K562 (cell line): ENCODE results near the gene KCTD6. TPM values are rescaled to one million over a fixed set of nuclear protein-coding genes. Genes with fewer than 3 reads are reported as not detected.

Source experiments
- ADNP ChIP-seq: fragments of 200-800 bp; sonication (Bioruptor generic); IDR thresholded peaks from 2 replicates; pipeline ENCODE4 v1.6.1; 2016; ENCODE audit warnings: missing genetic modification characterization, missing compliant biosample characterization
- ATF3 ChIP-seq, 2 experiments: fragments of 450-650 bp in 1 of 2; sonication (generic) in 1 of 2; formaldehyde crosslinking in 1 of 2; IDR thresholded peaks in 1 of 2; conservative IDR thresholded peaks in 1 of 2; 2 replicates each; pipeline versions ENCODE4 v1.6.1 to v1.8.1; 2016 to 2023; ENCODE audit warnings: mild to moderate bottlenecking in 2 of 2, moderate library complexity in 2 of 2, inconsistent platforms in 1 of 2, missing genetic modification reagents in 1 of 2
- CBFA2T2 ChIP-seq: fragments of 450-650 bp; conservative IDR thresholded peaks from 2 replicates; pipeline ENCODE4 v1.6.1; 2017; ENCODE audit warnings: mild to moderate bottlenecking
- CEBPB ChIP-seq: fragments of 450-650 bp; IDR thresholded peaks from 2 replicates; pipeline ENCODE4 v1.6.1; 2016; ENCODE audit warnings: missing genetic modification characterization, missing compliant biosample characterization
- DACH1 ChIP-seq: fragments of 450-650 bp; IDR thresholded peaks from 2 replicates; pipeline ENCODE4 v1.6.1; 2018; ENCODE audit not compliant: partially characterized antibody
- DPF2 ChIP-seq: fragments of 450-650 bp; IDR thresholded peaks from 2 replicates; pipeline ENCODE4 v1.6.1; 2016
- ETS2 ChIP-seq: IDR thresholded peaks from 2 replicates; pipeline ENCODE4 v1.6.1; 2016; ENCODE audit warnings: borderline replicate concordance, missing genetic modification characterization, mild to moderate bottlenecking, moderate library complexity, missing compliant biosample characterization; ENCODE audit not compliant: poor library complexity, severe bottlenecking
- FOXK2 ChIP-seq, 2 experiments: fragments of 450-650 bp; IDR thresholded peaks in 1 of 2; conservative IDR thresholded peaks in 1 of 2; 2 replicates each; pipeline ENCODE4 v1.6.1; 2016; ENCODE audit warnings: low read depth in 2 of 2, mild to moderate bottlenecking in 1 of 2
- HDAC2 ChIP-seq: fragments of 450-650 bp; IDR thresholded peaks from 2 replicates; pipeline ENCODE4 v1.6.1; 2016; ENCODE audit warnings: mild to moderate bottlenecking
- MEIS2 ChIP-seq: fragments of 450-650 bp; IDR thresholded peaks from 2 replicates; pipeline ENCODE4 v1.6.1; 2014; ENCODE audit warnings: mild to moderate bottlenecking; ENCODE audit not compliant: partially characterized antibody
- PBX2 ChIP-seq, 2 experiments: IDR thresholded peaks in 1 of 2; conservative IDR thresholded peaks in 1 of 2; 2 replicates each; pipeline ENCODE4 v1.6.1; 2016; ENCODE audit warnings: low read depth in 2 of 2, mild to moderate bottlenecking in 1 of 2, missing compliant biosample characterization in 1 of 2, missing genetic modification characterization in 1 of 2, moderate library complexity in 1 of 2
- PKNOX1 ChIP-seq: fragments of 450-650 bp; IDR thresholded peaks from 2 replicates; pipeline ENCODE4 v1.6.1; 2016
- SMARCE1 ChIP-seq: fragments of 450-650 bp; IDR thresholded peaks from 2 replicates; pipeline ENCODE4 v1.7.1; 2016; ENCODE audit warnings: mild to moderate bottlenecking
- SREBF2 ChIP-seq: sonication (generic); formaldehyde crosslinking; IDR thresholded peaks from 2 replicates; pipeline ENCODE4 v1.4.0; 2020; ENCODE audit warnings: mild to moderate bottlenecking, missing genetic modification reagents
- TFAM ChIP-seq: fragments of 250-450 bp; sonication (Bioruptor Pico); conservative IDR thresholded peaks from 2 replicates; pipeline ENCODE4 v1.5.0; 2021; ENCODE audit warnings: mild to moderate bottlenecking, moderate library complexity
- YY1 ChIP-seq, 3 experiments: IDR thresholded peaks; 2 replicates each; pipeline ENCODE4 v1.6.1; 2011; ENCODE audit warnings: low read length in 2 of 3, mild to moderate bottlenecking in 2 of 3, moderate library complexity in 2 of 3, borderline replicate concordance in 1 of 3, control low read depth in 1 of 3, low read depth in 1 of 3; ENCODE audit not compliant: insufficient read depth in 3 of 3, insufficient replicate concordance in 2 of 3, control insufficient read depth in 1 of 3, insufficient read length in 1 of 3; ENCODE audit errors: extremely low read depth in 1 of 3
- ZNF354B ChIP-seq: fragments of 250-450 bp; sonication (Bioruptor Pico); IDR thresholded peaks from 2 replicates; pipeline ENCODE4 v1.4.0; 2020
- polyA plus RNA-seq, 8 experiments: library from polyadenylated mRNA; depleted of rRNA in 4 of 8; stranded (reverse) in 5 of 8; unstranded in 3 of 8; fragments of >200 nt; fragmentation: Nextera tagmentation in 2 of 8; fragmentation: Illumina TruSeq in 1 of 8; extraction: Ambion mirVana in 2 of 8; extraction: Trizol in 1 of 8; gene quantifications; 2 replicates each; pipeline versions ENCODE4 v1.2.1 to v1.2.3, GENCODE V29; 2011 to 2014; ENCODE audit warnings: inconsistent platforms in 1 of 8, missing spikeins in 1 of 8
- total RNA-seq, 7 experiments: library from RNA; depleted of rRNA in 6 of 7; stranded (reverse); fragments of >200 nt in 6 of 7; fragmentation: Illumina TruSeq in 2 of 7; extraction: Trizol in 2 of 7; gene quantifications; 2 replicates each; pipeline versions ENCODE4 v1.2.1 to v1.2.3, GENCODE V29; 2011 to 2021; ENCODE audit warnings: low replicate concordance in 1 of 7
- TF ChIP-seq, protein P1 (sequence below): fragments of 450-650 bp; IDR thresholded peaks from 2 replicates; pipeline ENCODE4 v1.6.1; 2016; ENCODE audit warnings: missing biosample characterization, missing genetic modification characterization
- TF ChIP-seq, protein P2 (sequence below): fragments of 450-650 bp; formaldehyde crosslinking; IDR thresholded peaks from 2 replicates; pipeline ENCODE4 v1.4.0; 2022; ENCODE audit warnings: missing genetic modification characterization

The KCTD6 gene
- total and polyA plus RNA-seq, 9 of the 15 experiments (the other 6 are each of a cell fraction or from before 2014, with no cell fraction given), result 2.1 to 5.9 (median 4.5) TPM

DNA sequence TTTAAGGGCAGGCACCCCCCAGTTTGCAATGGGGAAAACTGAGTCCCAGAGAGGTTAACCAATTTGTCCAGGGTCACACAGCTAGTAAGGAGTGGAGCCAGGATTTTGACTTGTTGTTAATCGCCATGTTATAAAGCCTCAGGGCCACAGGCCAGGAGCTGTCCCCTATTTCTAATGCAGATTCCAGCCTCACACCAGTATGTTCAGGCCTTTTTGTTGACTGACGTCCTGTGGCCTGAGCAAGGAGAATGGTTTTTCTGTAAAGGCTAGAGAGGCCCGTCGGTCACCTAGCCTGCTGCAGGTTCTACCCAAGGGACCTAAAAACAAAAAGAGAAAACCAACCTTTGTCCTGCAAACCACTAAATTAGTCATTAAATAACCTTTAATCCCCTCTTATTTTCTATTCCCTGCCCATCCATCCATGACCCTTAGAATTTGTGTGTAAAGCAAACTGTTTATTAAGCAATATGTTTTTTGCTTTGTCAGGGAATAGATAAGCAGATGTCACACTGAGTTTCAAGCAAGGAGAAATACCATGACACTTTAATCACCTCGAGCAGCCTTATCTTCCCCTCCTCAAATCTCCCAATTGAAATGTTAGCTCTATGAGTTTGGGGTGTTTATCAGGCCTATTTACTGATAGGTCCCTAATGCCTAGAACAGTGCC, 31.0 kb downstream of the KCTD6 start (continued):
- TF ChIP-seq PBX2 (CRISPR knock-in tag; IDR thresholded peaks at IDR 0.05; ENCODE audit: low read depth) (no peak), PBX2 (tag; conservative IDR thresholded peaks at IDR 0.05; ENCODE audit: low read depth) (peak; percentile 37), DPF2 (peak; percentile 79), CEBPB (peak; percentile 85), SMARCE1 (0 out of 2 replicates have a peak, but pooled peaks have one; percentile 38), SREBF2 (CRISPR knock-in tag) (no peak), ZNF354B (no peak), TFAM (CRISPR knock-in tag) (no peak), YY1 (IDR thresholded peaks at IDR 0.05; ENCODE audit: borderline replicate concordance in 1 of 3, control insufficient read depth in 1 of 3, extremely low read depth in 1 of 3, insufficient read depth in 3 of 3, insufficient read length in 1 of 3, insufficient replicate concordance in 2 of 3, low read depth in 1 of 3, low read length in 2 of 3) (no peak), PKNOX1 (peak; percentile 34; the same call in 1 of the 2 replicates), FOXK2 (conservative IDR thresholded peaks at IDR 0.05 in 1 of 2, IDR thresholded peaks at IDR 0.05 in 1 of 2; ENCODE audit: low read depth in 2 of 2) (no peak), DACH1 (peak; percentile 75), ADNP (tag) (peak; percentile 51; the same call in 1 of the 2 replicates), HDAC2 (0 out of 2 replicates have a peak, but pooled peaks have one; percentile 4), ETS2 (tag) (no peak), ATF3 (IDR thresholded peaks at IDR 0.05) (peak; percentile 10; the same call in 1 of the 2 replicates), ATF3 (CRISPR knock-in tag; conservative IDR thresholded peaks at IDR 0.05) (no peak), CBFA2T2 (peak; percentile 75), MEIS2 (peak; percentile 63)
- TF ChIP-seq, protein P1, sequence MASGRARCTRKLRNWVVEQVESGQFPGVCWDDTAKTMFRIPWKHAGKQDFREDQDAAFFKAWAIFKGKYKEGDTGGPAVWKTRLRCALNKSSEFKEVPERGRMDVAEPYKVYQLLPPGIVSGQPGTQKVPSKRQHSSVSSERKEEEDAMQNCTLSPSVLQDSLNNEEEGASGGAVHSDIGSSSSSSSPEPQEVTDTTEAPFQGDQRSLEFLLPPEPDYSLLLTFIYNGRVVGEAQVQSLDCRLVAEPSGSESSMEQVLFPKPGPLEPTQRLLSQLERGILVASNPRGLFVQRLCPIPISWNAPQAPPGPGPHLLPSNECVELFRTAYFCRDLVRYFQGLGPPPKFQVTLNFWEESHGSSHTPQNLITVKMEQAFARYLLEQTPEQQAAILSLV (tag), result 0 out of 2 replicates have a peak, but pooled peaks have one; percentile 11
- TF ChIP-seq, protein P2, sequence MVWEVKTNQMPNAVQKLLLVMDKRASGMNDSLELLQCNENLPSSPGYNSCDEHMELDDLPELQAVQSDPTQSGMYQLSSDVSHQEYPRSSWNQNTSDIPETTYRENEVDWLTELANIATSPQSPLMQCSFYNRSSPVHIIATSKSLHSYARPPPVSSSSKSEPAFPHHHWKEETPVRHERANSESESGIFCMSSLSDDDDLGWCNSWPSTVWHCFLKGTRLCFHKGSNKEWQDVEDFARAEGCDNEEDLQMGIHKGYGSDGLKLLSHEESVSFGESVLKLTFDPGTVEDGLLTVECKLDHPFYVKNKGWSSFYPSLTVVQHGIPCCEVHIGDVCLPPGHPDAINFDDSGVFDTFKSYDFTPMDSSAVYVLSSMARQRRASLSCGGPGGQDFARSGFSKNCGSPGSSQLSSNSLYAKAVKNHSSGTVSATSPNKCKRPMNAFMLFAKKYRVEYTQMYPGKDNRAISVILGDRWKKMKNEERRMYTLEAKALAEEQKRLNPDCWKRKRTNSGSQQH (CRISPR knock-in tag), result no peak
